Lung (tissue), 12 donors: ENCODE measurements around the gene FADS6. TPM values are rescaled to one million over a fixed set of nuclear protein-coding genes. Genes with fewer than 3 reads are reported as not detected.
"Not testable (repeated sequence)": the region's sequence is repeated elsewhere in the genome, so short reads cannot be mapped to it uniquely, and the experiment has no call there.

Experiments
- ATAC-seq: fragments of 200-7000 bp; cut with Tn5 transposase; one replicate; pipeline ENCODE4 v1.9.1; 2020; ENCODE audit warnings: moderate number of reproducible peaks; ENCODE audit not compliant: insufficient read depth, low FRiP score
- DNase-seq, 3 donors: peaks; one replicate each; pipeline ENCODE4 v3.0.0-alpha.2; 2013 to 2017
- H3K27ac ChIP-seq, 2 donors: one replicate each; pipeline ENCODE4 v1.5.1; 2013; ENCODE audit warnings: mild to moderate bottlenecking in 2 of 2, moderate library complexity in 2 of 2, control low read depth in 1 of 2, inconsistent platforms in 1 of 2, low read depth in 1 of 2, low read length in 1 of 2
- H3K27me3 ChIP-seq, 3 donors: one replicate each; pipeline ENCODE4 v1.5.1; 2013; ENCODE audit warnings: low read length in 2 of 3; ENCODE audit not compliant: control insufficient read depth in 3 of 3, insufficient read depth in 3 of 3
- H3K36me3 ChIP-seq, 4 donors: one replicate each; pipeline ENCODE4 v1.5.1; 2013; ENCODE audit warnings: low read length in 4 of 4, mild to moderate bottlenecking in 1 of 4, moderate library complexity in 1 of 4; ENCODE audit not compliant: control insufficient read depth in 4 of 4, insufficient read depth in 4 of 4
- H3K4me1 ChIP-seq, 5 donors: one replicate each; pipeline ENCODE4 v1.5.1; 2013; ENCODE audit warnings: low read length in 5 of 5, mild to moderate bottlenecking in 2 of 5, moderate library complexity in 1 of 5; ENCODE audit not compliant: control insufficient read depth in 5 of 5, insufficient read depth in 5 of 5
- H3K4me3 ChIP-seq: one replicate; pipeline ENCODE4 v1.5.1; 2013; ENCODE audit warnings: mild to moderate bottlenecking, control low read depth, moderate library complexity
- H3K9ac ChIP-seq, 2 donors: one replicate each; pipeline ENCODE4 v1.5.1; 2013; ENCODE audit warnings: low read length in 2 of 2, control low read depth in 1 of 2; ENCODE audit not compliant: insufficient read depth in 1 of 2
- H3K9me3 ChIP-seq, 4 donors: one replicate each; pipeline ENCODE4 v1.5.1; 2013; ENCODE audit warnings: low read length in 3 of 4, mild to moderate bottlenecking in 1 of 4, moderate library complexity in 1 of 4; ENCODE audit not compliant: control insufficient read depth in 4 of 4, insufficient read depth in 3 of 4
- CTCF ChIP-seq: IDR thresholded peaks from 2 replicates; pipeline ENCODE4 v1.5.1; 2012; ENCODE audit warnings: mild to moderate bottlenecking; ENCODE audit errors: control extremely low read depth, extremely low read depth
- WGBS, 2 donors: extraction: QIAGEN DNeasy Blood & Tissue Kit; methylation state at CpG; one replicate each; pipeline ENCODE4 v1.1.7; 2013; 5-methylcytosine and 5-hydroxymethylcytosine counted together
- polyA plus RNA-seq, 2 donors: library from polyadenylated mRNA; stranded (reverse); fragments of 200-250 nt; gene quantifications; one replicate each; pipeline ENCODE4 v1.2.1, GENCODE V29; 2013
- total RNA-seq, 2 donors: library from RNA; depleted of rRNA in 1 of 2; stranded (reverse); fragments of >200 nt in 1 of 2; gene quantifications; one replicate each; pipeline ENCODE4 v1.2.1, GENCODE V29; 2014 to 2021
- donor health status: control.
- donor health status: control.
- donor health status: Bipolar disorder and iron deficiency.
- donor health status: healthy.
- donor health status: DM: yes; HTN: yes; CAD: no.

FADS6 gene
- total and polyA plus RNA-seq, 4 donors = not detected

DNA sequence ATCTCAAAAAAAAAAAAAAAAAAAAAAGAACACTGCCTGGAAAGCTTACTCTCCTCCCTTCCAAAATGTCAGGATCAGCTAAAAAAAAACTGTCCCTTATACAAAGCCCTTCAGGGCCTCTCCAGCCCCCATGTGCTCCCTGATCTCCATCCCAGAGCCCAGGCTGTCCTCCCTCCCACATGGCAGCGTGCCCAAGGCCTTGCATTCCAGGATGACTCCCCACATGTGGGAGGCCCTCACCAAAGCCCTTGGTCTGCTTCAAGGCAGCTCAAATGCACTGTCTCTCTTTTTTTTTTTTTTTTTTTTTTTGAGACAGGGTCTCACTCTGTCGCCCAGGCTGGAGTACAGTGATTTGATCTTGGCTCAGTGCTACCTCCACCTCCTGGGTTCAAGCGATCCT lies 22.9 kb downstream of the FADS6 start:
- H3K9me3 ChIP-seq = no peaks in the 10 kb centered on the region
- no peak for ATAC-seq
- H3K36me3 ChIP-seq = no peaks in the 10 kb centered on the region
- no peak overlapping the region for H3K9ac ChIP-seq
- H3K27me3 ChIP-seq = no peaks in the 10 kb centered on the region
- peak in 1 of 3 donors; percentile 17 for DNase-seq
- WGBS, 2 donors = 85 to 92% methylated on average over 3 of the region's 3 CpGs
- H3K27ac ChIP-seq = no peak overlapping the region
- no peak for TF ChIP-seq CTCF
- H3K4me3 ChIP-seq = no peak overlapping the region
- H3K4me1 ChIP-seq = peaks cover 0 to 14% (median 0%) of the 10 kb centered on the region in 5 donors

DNA sequence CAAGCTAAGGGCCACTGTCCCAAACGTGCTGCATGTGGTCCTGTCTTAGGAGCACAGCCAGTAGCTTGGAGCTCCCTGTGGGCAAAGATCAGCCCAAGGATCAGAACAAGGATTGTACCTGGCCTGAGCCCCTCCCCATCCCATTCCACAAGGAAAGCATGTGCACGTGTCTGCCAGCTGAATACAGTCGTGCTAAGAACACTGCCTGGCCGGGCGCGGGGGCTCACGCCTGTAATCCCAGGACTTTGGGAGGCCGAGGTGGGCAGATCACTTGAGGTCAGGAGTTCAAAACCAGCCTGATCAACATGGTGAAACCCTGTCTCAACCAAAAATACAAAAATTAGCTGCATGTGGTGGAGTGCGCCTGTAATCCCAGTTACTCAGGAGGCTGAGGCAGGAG lies 23.4 kb downstream of the FADS6 start:
- not testable (repeated sequence) for DNase-seq, ATAC-seq, H3K9ac ChIP-seq, H3K4me3 ChIP-seq, H3K9me3 ChIP-seq, H3K36me3 ChIP-seq, H3K27ac ChIP-seq, H3K27me3 ChIP-seq
- peaks cover 0 to 14% (median 0%) of the 10 kb centered on the region in 5 donors for H3K4me1 ChIP-seq
- 94 to 96% methylated on average over 9 of the region's 9 CpGs for WGBS, 2 donors

DNA sequence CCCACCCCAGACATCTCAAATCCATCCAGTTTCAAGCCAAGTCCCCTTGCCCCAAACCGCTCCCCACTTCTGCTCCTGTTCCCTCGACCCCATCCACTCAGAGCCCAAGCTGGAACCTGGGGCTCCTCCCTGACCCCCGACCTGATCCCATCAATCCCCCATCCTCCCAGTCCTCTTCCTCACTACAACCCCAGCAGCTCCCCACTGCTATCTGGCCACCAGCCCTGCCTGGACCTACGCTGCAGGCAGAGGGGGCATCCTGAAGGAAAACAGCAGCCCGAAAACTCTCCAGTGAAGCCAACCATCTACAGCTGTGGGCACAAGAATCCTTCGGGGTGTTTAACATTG lies 24.6 kb downstream of the FADS6 start:
- H3K36me3 ChIP-seq = no peaks in the 10 kb centered on the region
- H3K4me1 ChIP-seq = peaks cover 0 to 11% (median 0%) of the 10 kb centered on the region in 5 donors
- DNase-seq = no peak
- H3K4me3 ChIP-seq = no peak overlapping the region
- H3K27ac ChIP-seq = no peak overlapping the region
- H3K9me3 ChIP-seq = no peaks in the 10 kb centered on the region
- H3K27me3 ChIP-seq = no peaks in the 10 kb centered on the region
- no peak for TF ChIP-seq CTCF
- 88 to 92% methylated on average over 6 of the region's 6 CpGs for WGBS, 2 donors
- H3K9ac ChIP-seq = no peak overlapping the region
- ATAC-seq = no peak

DNA sequence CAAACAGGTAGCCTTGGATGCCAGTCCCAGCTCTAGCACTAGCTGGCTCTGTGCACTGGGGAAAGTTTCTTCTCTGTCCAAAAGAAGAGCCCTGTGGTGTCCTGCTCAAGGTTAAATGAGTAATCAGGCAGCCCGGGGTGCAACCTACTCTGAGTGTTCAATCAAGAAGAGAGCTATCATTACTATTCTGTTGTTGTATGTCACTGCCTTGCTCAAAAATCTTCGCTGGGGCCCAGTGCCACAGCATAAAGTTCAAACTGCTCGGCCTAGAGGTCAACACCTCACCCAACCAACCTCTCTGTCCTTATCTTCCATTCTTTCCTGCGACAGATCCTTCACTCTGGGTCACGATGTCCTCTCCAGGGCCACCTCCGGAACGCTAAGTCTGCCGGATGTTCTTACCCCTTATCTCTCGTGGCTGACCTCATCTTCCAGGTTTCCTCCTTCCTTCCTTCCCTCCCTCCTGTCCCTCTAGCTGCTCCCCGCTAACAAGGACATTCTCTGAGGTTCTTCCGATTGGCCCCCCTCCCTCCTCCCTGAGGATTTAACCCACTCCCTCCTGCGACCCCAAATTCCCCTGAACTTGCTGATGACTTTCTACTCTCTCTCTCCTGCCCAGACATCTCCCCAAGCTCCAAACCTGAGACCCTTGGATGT lies 25.1 kb downstream of the FADS6 start:
- H3K36me3 ChIP-seq = peaks cover 0 to 2% (median 0%) of the 10 kb centered on the region in 4 donors
- no peak overlapping the region for H3K9ac ChIP-seq
- H3K4me3 ChIP-seq = no peak overlapping the region
- peaks cover 0 to 7% (median 0%) of the 10 kb centered on the region in 5 donors for H3K4me1 ChIP-seq
- TF ChIP-seq CTCF = no peak
- ATAC-seq (no peak), DNase-seq (no peak)
- 60 to 72% methylated on average over 12 of the region's 12 CpGs for WGBS, 2 donors
- H3K27me3 ChIP-seq = no peaks in the 10 kb centered on the region
- no peak overlapping the region for H3K27ac ChIP-seq
- peaks cover 0 to 2% (median 0%) of the 10 kb centered on the region in 4 donors for H3K9me3 ChIP-seq
